Measurements from ENCODE around the gene LPAR2. TPM values are rescaled to one million over a fixed set of nuclear protein-coding genes. Genes with fewer than 3 reads are reported as not detected.

The LPAR2 gene
- polyA plus RNA-seq, 1 donor from 2014 or later: 77.1 TPM

DNA sequence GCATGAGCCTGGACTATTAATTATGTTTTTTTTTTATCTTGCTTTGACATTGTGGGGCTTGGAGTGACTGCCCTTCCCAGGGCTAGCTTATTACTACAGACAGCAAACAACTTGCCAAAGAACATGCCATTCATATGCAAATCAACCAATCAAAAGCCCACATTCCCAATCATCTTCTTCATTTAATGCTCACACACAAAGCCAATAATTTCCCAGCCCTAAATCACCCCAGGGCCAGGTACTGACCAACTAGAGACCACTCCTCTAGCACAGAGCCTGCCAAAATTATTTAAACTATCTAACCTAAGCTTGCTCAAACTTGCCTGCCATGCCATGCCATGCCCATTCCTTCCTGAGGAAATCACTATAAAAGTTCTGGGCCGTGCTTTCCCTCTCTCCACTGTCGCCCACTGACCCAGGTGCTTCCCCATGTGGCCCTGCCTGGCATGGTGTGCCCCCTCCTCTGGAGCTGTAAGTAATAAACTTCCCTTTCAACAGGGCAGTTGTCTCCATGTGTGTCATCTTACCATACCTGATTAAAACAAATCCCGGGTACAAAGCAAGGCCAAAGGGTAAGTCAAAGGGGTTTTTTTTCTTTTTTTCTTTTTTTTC lies 25.2 kb downstream of the LPAR2 start:
- Histone ChIP-seq H3K9ac (ENCODE audit: low read length) (no peak overlapping the region), H3K36me3 (ENCODE audit: insufficient read depth, low read length) (no peaks in the 10 kb centered on the region), H3F3A (ENCODE audit: insufficient read depth, low read length, poor library complexity, severe bottlenecking) (no peaks in the 10 kb centered on the region), H3K4me2 (ENCODE audit: low read length) (no peak overlapping the region), H2AFZ (ENCODE audit: low read depth, low read length) (no peak overlapping the region), H3K9me2 (ENCODE audit: insufficient read depth, low read length) (no peaks in the 10 kb centered on the region), H3K4me3 (ENCODE audit: low read length) (no peak overlapping the region), H3K9me3 (ENCODE audit: low read length) (no peaks in the 10 kb centered on the region), H3K27ac (ENCODE audit: low read length) (no peak overlapping the region), H4K20me1 (ENCODE audit: insufficient read depth) (no peaks in the 10 kb centered on the region), H3K79me2 (replicated peaks; ENCODE audit: insufficient read depth, low read length) (no peaks in the 10 kb centered on the region), H3K27me3 (ENCODE audit: insufficient read depth, low read depth, low read length) (no peaks in the 10 kb centered on the region)
- TF ChIP-seq EP300 (conservative IDR thresholded peaks at IDR 0.05; ENCODE audit: poor library complexity, severe bottlenecking): no peak

DNA sequence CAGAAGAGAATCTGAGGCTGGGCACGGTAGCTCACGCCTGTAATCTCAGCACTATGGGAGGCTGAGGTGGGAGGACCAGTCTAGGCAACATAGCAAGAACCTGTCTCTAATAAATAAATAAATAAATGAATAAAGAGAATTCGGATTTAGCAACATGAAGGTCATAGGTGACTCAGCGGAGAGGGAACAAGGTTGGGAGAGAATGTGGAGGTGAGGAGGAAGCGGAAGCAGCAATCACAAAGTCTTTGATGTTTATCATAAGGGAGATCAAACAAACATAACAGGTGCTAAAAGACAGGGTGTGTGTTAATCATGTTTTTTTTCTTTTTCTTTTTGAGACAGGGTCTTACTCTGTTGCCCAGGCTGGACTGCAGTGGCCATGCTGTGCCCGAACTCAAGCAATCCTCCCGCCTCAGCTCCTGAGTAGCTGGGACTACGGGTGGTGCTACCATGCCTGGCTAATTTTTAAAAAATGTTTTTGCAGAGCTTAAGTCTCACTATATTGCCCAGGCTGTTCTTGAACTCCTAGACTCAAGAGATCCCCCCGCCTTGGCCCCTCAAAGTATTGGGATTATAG lies 25.8 kb downstream of the LPAR2 start:
- H3K79me2 ChIP-seq (replicated peaks; ENCODE audit: insufficient read depth, low read length): no peaks in the 10 kb centered on the region
- no peak overlapping the region for H3K4me2 ChIP-seq (ENCODE audit: low read length)
- H3F3A ChIP-seq (ENCODE audit: insufficient read depth, low read length, poor library complexity, severe bottlenecking): no peaks in the 10 kb centered on the region
- no peak overlapping the region for H3K27ac ChIP-seq (ENCODE audit: low read length)
- H3K4me3 ChIP-seq (ENCODE audit: low read length): no peak overlapping the region
- no peak overlapping the region for H2AFZ ChIP-seq (ENCODE audit: low read depth, low read length)
- H3K36me3 ChIP-seq (ENCODE audit: insufficient read depth, low read length): no peaks in the 10 kb centered on the region
- TF ChIP-seq SMC3 (conservative IDR thresholded peaks at IDR 0.05; ENCODE audit: poor library complexity) (no peak), EZH2 (IDR thresholded peaks at IDR 0.05; ENCODE audit: borderline replicate concordance, insufficient read depth, low read length, poor library complexity, severe bottlenecking) (no peak), EP300 (conservative IDR thresholded peaks at IDR 0.05; ENCODE audit: poor library complexity, severe bottlenecking) (no peak), REST (IDR thresholded peaks at IDR 0.05; ENCODE audit: borderline replicate concordance) (no peak), RAD21 (conservative IDR thresholded peaks at IDR 0.05) (no peak), TAF1 (IDR thresholded peaks at IDR 0.05; ENCODE audit: low read depth) (no peak), POLR2AphosphoS5 (IDR thresholded peaks at IDR 0.05) (no peak), MXI1 (conservative IDR thresholded peaks at IDR 0.05; ENCODE audit: poor library complexity, severe bottlenecking) (no peak)
- TF ChIP-seq, protein P1, sequence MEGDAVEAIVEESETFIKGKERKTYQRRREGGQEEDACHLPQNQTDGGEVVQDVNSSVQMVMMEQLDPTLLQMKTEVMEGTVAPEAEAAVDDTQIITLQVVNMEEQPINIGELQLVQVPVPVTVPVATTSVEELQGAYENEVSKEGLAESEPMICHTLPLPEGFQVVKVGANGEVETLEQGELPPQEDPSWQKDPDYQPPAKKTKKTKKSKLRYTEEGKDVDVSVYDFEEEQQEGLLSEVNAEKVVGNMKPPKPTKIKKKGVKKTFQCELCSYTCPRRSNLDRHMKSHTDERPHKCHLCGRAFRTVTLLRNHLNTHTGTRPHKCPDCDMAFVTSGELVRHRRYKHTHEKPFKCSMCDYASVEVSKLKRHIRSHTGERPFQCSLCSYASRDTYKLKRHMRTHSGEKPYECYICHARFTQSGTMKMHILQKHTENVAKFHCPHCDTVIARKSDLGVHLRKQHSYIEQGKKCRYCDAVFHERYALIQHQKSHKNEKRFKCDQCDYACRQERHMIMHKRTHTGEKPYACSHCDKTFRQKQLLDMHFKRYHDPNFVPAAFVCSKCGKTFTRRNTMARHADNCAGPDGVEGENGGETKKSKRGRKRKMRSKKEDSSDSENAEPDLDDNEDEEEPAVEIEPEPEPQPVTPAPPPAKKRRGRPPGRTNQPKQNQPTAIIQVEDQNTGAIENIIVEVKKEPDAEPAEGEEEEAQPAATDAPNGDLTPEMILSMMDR (IDR thresholded peaks at IDR 0.05; ENCODE audit: poor library complexity, severe bottlenecking): no peak
- no peaks in the 10 kb centered on the region for H3K9me2 ChIP-seq (ENCODE audit: insufficient read depth, low read length)
- no peak overlapping the region for H3K9ac ChIP-seq (ENCODE audit: low read length)
- no peaks in the 10 kb centered on the region for H3K9me3 ChIP-seq (ENCODE audit: low read length)
- no peaks in the 10 kb centered on the region for H3K27me3 ChIP-seq (ENCODE audit: insufficient read depth, low read depth, low read length)
- H4K20me1 ChIP-seq (ENCODE audit: insufficient read depth): no peaks in the 10 kb centered on the region
